HG02970 (cell line): Measurements from ENCODE around the gene MGME1.
A peak's percentile ranks its signal among the peaks of the same experiment; 100 is the strongest.
"Not testable (repeated sequence)": the region's sequence is repeated elsewhere in the genome, so short reads cannot be mapped to it uniquely, and the experiment has no call there.

Source experiments
- ATAC-seq: cut with Tn5 transposase; IDR thresholded peaks from one replicate; pipeline ENCODE4 v1.9.1; 2021; ENCODE audit warnings: mild to moderate bottlenecking, moderate library complexity, moderate number of reproducible peaks; ENCODE audit not compliant: unreplicated experiment, low FRiP score

Gene MGME1

DNA sequence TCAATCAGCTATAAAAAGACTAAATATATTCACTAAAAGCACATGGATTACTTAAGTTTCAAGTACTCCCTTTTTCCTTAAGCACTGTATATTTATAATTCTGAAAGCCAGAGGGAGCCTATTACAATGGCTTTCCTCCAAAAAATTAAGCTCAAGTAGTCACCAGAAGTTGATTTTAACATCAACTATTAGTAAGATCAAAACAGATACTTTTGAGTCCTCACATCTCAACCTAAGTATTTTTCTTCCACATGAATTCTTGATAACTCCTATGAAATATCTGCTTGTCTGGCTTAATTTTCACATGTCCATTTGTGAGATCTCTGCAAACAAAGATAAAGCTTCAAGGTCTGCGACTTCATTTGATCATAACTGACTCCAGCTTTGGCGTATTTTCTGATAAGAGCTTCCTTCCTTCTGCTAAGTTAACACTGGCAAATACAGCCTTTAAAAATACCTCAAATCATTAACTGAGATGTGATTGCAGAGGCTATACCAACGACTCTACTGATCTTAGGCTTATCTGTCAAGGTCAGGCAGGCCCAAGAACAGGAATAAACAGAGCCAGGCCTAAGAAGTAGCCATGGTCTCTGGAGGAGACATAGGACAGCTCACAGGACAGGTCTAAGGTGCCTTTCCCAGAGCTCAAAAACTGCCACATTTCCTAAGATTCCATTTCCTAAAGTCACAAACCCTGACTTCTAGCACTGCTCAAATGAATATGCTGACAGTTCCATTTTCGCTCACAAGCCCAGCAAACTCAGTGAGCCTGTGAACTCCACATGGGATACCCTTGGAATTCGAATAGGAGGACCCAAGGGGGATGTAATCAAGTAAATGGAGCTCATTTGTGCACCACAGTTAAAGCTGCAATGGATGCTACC lies 10.2 kb upstream of the MGME1 start:
- ATAC-seq: no peak

DNA sequence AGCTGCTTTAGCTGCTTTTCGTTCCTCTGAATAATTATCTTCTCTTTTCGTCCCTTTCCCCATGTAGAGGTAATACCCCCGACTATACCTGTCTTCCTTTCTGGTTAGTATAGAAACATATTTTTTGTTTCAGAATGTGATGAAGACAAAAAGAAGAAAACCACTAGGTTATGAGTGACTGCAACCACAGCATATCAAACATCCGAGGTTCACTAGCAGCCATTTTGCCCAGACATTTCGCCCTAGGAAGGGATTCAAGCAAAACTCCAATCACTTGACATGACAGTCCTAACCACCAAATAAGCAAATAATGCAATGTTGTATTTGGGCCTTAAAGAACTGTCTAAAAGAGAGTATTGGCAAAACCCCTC lies 9.6 kb upstream of the MGME1 start:
- no peak for ATAC-seq

DNA sequence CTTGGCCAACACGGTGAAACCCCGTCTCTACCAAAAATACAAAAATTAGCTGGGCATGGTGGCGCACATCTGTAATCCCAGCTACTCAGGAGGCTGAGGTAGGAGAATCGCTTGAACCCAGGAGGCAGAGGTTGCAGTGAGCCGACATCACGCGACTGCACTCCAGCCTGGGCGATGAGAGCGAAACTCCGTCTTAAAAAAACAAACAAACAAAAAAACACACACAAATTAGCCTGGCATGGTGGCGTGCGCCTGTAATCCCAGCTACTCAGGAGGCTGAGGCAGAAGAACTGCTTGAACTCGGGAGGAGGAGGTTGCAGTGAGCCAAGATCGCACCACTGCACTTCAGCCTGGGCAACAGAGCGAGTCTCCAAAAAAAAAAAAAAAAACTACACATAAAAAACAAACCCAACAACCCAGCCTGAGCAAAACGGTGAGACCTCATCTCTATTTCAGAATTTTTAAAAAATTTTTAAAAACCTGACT lies 8.4 kb upstream of the MGME1 start:
- ATAC-seq: not testable (repeated sequence)

DNA sequence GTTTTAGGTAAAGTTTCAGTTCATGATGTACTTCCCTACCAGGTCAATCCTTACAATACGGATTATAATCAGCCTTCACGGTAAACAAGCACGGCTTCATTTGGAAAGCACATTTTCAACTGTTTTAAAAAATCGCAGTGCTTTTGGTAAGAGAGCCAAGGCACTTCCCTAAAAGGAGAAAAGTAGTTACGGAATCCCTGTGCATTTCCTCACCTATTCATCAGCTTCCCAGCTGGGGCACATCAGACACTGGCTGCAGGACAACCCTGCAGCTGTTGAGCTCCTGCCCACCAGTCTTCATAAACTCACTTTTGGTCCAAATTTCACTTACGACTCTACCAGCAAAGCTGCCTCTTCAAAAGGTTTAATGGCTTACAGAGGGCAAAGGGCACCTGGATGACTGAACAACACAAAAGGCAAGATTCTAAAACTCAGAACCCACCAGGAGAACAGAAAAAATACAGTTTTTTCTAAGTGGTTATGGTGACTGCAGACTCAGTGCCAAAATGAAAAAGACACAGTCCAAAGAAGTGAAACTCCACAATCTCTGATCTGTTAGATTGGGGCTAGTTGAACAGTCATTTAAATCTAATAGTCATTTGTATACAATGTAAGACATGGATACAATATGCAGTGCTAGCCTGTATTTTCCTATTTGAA lies 7.8 kb upstream of the MGME1 start:
- no peak for ATAC-seq

DNA sequence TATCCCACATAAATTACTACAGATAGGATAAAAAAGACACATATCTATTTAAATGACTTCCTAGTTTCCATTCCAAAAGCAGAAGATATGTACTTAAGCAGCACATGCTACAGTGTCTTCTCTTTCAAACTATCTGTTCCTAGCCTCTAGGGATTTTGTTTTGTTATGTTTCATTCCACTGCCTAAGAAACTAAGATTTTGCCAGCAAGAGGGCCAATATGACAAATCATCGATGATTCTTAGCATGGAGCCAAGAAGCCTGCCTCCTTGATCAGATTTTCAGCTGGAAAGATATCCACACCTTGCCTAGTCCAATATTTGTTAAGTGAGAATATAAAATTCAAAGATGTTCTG lies 7.3 kb upstream of the MGME1 start:
- no peak for ATAC-seq

DNA sequence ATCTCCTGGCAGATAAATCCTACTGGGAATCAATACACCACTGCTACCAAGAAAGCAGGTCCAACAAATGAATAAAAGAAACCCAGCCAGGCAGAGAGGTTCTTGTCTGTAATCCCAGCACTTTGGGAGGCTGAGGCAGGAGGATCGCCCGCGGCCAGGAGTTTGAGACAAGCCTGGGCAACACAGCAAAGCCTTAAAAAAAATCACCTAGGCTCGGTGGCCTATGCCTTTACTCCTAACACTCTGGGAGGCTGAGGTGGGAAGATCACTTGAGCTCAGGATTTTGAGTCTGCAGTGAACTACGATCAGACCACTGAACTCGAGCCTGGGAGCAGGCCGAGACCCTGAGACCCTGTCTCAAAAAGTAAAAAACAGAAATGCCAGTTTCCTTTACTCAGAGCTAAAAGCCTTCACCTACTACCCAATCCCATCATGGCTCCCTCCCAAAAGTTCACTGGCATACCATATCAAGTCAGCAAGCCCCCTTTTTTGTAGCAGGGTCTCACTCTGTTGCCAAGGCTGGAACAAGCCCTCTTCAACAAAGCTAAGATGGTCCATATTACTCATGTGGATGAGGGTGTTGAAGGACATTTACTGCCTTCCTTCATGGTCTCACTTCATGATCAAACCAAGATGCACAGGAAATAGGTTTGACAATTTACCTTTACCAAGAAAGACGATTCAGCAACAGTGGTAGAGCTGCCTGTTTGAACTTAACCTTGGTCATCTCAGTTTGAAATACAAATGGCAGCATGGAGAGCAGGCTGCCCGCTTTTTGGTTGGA lies 5.5 kb upstream of the MGME1 start:
- no peak for ATAC-seq

DNA sequence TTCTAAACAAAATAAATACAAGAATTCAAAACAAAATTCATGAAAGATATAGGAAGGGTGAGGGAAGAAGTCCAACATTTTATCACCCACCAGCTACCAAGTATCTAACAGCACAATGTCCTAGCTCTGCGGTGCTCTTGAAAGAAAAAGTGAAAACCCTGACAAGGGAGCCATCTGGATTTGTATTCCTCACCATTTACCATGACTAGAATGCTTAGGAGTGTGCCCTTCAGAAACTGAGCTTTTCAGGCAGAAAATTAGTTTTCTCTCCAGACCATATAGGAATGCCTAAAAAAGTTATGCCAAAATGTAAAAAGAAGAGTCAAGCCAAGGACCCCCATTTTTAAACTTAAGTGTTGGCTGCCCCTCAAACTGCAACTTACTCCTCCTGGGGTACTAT lies 4.7 kb upstream of the MGME1 start:
- no peak for ATAC-seq

DNA sequence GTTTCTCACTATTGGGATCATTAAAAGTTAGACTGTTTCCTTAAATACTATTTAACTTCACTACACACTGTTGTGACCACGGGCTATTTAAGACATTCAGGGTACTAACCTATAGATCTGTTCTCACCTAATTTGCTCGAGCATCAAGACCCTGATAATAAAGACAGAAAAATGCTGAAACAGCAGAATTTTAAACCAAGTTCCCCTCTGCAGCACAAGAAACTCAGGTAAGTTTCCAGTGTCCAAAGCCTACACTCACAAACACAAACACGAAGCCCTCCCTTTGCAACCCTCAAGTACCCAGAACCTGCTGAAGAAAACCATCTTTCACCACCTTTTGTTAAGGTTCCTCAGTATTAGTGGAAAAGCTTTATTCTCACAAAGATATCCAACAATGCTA lies 4.2 kb upstream of the MGME1 start:
- no peak for ATAC-seq

DNA sequence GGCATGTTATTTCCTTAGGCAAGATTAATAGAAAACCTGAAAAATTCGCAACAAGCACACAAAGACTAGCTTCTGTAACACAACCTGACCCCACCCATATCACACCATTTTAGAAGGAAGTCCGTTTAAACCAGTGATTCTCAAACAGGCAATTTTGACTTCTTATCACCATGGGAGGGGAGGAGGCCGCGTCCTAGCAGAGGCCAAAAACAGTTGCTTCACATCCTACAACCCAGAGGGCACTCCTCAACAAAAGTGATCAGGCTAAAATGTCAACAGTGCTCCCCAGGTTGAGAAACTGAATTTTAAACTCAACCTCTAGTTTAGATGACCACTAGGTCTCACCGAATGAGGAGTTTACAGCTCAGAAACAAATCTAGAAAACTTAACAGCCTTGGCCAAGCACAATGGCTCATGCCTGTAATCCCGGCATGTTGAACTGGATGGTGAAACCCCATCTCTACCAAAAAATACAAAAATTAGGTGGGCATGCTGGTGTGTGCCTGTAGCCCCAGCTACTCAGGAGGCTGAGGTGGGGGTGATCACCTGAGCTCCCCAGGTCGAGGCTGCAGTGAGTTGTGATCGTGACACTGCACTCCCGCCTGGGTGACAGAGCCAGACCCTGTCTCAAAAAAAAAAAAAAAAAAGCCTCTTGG lies 3.6 kb upstream of the MGME1 start:
- ATAC-seq: no peak

DNA sequence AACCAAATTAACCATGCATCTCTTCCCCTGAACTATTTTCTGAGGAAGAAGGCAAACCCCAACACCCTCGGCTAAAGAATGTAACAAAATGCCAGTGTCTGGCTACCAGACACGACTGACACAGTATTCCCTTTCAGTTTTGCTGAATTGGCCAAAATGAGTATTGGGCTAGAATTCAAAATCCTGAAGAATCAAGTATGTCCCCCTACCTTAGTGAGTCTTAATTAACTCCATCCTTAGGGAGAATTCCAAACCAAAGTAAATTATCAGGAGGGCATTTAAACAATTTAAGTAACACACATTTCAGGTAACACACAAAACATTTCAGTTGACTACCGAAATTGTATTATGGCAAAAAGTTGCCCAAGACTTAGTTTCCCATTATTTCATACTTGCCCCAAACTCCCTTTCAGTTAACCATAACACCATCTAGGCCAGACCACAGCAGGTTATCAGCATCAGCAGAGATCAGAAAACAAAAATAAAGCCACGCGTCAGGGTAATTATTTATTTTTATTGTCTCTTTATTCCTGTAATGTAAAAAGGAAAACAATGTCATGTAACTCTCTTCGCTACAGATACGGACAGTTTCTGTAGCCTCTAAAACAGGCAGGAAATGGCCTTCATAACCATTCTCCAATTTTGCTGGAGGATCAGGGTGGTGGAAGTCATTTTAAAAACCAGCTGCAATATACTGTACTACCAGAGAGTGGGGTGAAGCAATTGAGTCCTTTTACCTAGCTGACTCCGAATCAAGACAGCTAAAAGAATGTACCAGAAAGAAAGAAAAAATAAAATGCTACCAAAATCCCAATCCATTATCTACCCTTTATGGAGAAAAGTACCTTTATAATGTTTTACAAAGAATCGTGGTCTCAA lies 2.1 kb upstream of the MGME1 start:
- ATAC-seq: no peak

DNA sequence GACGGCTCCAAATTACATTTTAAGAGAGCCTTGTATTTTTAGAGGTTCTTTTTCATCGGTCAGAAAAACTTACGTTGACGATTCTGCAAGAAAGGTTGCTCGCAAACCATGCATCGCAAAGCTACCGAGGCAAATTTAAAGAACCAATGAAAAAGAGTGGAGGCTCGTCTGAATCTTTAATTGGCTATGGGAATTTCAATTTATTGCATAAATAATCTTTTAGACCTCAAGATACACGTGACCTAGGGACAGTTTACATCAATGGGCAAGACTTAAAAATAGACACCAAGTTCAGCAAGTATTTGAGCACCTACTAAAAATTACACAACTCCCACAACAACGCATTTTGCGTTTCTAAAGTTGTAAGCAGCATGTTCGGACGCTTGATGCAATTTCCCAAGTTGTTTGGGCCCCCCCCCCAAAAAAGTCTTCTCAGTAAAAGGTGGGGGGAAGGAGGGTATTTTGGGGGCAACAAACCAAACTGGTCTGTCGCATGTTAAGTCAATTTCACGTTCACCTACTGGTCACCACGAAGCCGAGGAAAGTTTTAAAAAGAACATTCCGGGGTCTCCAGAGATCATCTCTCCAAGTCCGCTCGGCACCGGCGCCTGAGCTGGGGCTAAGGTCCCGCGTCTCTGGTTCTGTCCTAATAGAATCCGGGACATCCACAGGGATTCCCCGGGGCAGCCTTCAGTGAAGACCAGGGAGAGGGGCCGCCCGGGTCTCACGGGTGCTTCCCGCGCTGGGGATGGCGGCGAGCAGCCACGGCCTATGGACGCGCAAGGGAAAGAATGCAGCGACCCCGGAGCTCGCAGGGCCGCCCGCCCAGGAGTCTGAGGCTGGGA lies 1.1 kb upstream of the MGME1 start:
- peak; percentile 7 for ATAC-seq

DNA sequence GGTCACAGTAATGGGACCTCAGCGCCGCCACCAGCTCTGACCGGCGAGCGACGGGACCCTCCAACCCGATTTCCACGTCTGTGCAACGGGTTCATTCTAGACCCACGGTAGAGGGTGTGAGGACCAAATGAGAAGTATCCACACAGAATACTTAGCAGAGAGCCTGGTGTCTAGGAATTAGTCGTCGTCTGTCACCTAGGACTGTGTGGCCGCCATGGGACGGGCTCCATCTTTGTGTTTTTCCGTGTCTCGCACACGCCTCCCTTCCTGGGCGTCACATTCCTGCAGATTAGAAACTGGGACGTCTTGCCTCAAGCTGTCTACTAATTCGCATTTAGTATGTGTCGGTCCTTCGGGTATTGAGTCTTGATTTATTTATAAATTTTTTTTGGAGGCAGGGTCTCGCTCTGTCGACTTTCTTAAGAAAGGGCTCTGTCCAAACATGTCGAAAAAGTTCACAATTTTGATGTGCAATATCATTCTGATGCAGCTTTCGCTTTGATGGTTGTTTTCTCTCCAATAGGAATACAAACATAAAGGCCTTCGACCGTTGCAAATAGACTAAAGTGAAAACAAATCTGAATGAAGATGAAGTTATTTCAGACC lies 563 bp downstream of the MGME1 start:
- ATAC-seq: peak; percentile 18

DNA sequence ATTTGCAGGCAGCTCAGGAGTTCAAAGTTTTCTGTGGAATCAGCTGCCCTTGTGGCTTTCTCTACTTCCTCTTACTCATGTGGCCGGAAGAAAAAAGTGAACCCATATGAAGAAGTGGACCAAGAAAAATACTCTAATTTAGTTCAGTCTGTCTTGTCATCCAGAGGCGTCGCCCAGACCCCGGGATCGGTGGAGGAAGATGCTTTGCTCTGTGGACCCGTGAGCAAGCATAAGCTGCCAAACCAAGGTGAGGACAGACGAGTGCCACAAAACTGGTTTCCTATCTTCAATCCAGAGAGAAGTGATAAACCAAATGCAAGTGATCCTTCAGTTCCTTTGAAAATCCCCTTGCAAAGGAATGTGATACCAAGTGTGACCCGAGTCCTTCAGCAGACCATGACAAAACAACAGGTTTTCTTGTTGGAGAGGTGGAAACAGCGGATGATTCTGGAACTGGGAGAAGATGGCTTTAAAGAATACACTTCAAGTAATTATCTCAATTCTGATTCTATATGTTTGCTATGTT lies 1.1 kb downstream of the MGME1 start:
- ATAC-seq: no peak

DNA sequence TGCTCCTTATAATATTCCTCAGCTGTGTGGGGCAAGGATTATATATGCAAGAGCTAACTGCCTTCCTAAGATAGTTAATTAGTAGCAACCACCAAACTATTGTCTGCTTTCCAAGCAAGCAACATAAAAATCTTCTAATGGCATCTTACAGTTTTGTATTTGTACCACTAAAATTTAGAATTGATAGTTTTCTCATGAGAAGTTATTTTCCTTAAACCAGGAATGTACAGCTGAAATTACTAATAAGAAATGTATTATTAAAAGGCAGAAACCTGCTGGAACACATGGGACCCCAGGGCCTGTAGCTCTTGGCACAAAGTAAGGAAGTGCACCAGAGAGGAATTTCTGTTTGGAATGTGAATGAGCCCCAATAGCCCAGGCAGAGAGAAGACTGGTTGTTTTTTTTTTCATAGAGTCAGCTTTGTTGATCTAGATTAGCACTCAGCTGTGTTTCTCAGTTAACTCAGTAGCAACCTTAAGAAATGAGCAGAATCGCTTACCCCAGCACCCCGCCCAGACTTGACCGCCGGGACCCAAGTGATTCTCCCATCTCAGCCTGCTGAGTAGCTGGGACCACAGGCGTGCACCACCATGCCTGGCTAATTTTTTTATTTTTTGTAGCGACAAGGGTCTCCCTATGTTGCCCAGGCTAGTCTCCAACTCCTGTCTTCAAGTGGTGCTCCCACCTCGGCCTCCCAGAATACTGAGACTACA lies 2.6 kb downstream of the MGME1 start:
- ATAC-seq: no peak

DNA sequence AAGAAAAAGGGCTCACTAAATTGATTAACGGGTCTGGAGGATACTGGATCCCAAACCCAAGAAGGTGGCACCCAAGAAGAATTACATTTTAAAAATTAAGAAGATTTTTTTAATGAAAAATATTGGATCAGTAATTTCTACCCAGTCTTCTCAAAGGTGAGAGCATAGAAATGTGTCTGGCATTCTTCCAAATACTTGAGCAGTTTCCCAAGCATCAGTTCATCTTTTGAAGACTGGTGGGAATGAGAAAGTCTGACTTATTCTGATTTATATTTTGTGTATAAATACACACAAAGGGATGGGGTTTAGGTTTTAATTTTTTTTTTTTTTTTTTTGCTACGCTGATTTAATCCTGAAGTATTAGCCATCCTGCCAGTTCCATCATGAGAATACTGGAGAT lies 3.3 kb downstream of the MGME1 start:
- no peak for ATAC-seq

DNA sequence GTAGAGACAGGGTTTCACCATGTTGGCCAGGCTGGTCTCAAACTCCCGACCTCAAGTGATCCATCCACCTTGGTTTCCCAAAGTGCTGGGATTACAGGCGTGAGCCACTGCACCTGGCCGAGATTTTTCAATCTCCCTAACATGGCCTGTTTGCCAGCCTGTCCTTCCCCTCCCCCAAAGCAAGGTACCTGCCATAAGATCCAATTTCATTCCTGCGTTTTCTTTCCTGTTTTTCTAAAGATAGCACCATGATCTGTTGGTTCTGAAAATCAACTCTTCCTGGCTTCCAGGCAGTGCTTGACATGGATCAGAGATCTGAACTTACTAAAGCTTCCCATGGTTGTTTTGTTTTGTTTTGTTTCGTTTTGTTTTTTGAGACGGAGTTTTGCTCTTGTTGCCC lies 7.5 kb downstream of the MGME1 start:
- ATAC-seq: no peak

DNA sequence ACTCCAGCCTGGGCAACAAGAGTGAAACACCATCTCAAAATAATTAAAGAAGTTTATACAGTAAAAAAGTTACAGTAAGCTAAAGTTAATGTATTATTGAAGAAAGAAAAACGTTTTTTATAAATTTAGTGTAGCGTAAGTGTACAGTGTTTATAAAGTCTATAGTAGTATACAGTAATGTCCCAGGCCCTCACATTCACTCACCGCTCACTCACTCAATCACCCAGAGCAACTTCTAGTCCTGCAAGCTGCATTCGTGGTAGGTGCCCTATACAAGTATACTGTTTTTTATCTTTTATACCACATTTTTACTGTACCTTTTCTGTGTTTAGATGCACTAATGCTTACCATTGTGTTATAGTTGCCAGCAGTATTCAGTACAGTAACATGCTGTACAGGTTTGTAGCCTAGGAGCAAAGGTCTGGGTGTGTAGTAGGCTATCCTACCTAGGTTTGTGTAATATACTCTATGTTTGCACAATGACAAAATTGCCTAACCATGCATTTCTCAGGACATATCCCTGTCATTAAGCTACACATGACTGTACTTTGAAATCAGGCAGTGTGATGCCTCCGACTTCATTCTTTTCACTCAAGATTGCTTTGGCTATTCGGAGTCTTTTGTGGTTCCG lies 16.7 kb downstream of the MGME1 start:
- ATAC-seq: no peak
